K562 (cell line): ENCODE measurements around the gene ZCCHC14.

Experiments
- CBFA2T3 ChIP-seq: fragments of 450-650 bp; IDR thresholded peaks from 2 replicates; pipeline ENCODE4 v1.6.1; 2017
- EP300 ChIP-seq: IDR thresholded peaks from 2 replicates; pipeline ENCODE4 v1.6.1; 2012; ENCODE audit warnings: low read length, improper control_type of control experiment
- EZH2 ChIP-seq: IDR thresholded peaks from 2 replicates; pipeline ENCODE4 v1.6.1; 2012; ENCODE audit warnings: low read depth, mild to moderate bottlenecking, inconsistent platforms, low read length, borderline replicate concordance
- MYNN ChIP-seq, 2 experiments: sonication (generic); formaldehyde crosslinking in 1 of 2; IDR thresholded peaks; 2 replicates each; pipeline versions ENCODE4 v1.5.0 to v1.6.1; 2016 to 2020; ENCODE audit warnings: antibody characterized with exemption in 1 of 2, missing genetic modification reagents in 1 of 2
- NFYB ChIP-seq: IDR thresholded peaks from 2 replicates; pipeline ENCODE4 v1.6.1; 2011; ENCODE audit warnings: mild to moderate bottlenecking, moderate library complexity; ENCODE audit not compliant: insufficient read length; ENCODE audit errors: extremely low read depth
- POLR2A ChIP-seq: fragments of 450-650 bp; conservative IDR thresholded peaks from 2 replicates; pipeline ENCODE4 v1.6.1; 2016
- RBM22 ChIP-seq: fragments of 200-400 bp; formaldehyde crosslinking; IDR thresholded peaks from 2 replicates; pipeline ENCODE4 v1.6.1; 2018; ENCODE audit warnings: low read length, low read depth; ENCODE audit not compliant: poor library complexity, severe bottlenecking
- ZBTB1 ChIP-seq: sonication (generic); formaldehyde crosslinking; IDR thresholded peaks from 2 replicates; pipeline ENCODE4 v1.8.1; 2023; ENCODE audit warnings: missing genetic modification reagents, low read depth, mild to moderate bottlenecking, borderline replicate concordance
- ZNF140 ChIP-seq: fragments of 250-450 bp; sonication (Bioruptor Pico); IDR thresholded peaks from 2 replicates; pipeline ENCODE4 v1.8.0; 2021; ENCODE audit warnings: moderate library complexity, mild to moderate bottlenecking, inconsistent platforms
- TF ChIP-seq, protein P1 (sequence below), 3 experiments: IDR thresholded peaks in 2 of 3; conservative IDR thresholded peaks in 1 of 3; 2 replicates each; pipeline ENCODE4 v1.5.1; 2011 to 2012; ENCODE audit warnings: low read length in 3 of 3, mild to moderate bottlenecking in 3 of 3, control low read depth in 2 of 3, improper control_type of control experiment in 1 of 3, inconsistent platforms in 1 of 3, low read depth in 1 of 3, mixed read lengths in 1 of 3, moderate library complexity in 1 of 3; ENCODE audit not compliant: insufficient read depth in 2 of 3
- TF ChIP-seq, protein P2 (sequence below), 2 experiments: fragments of 450-650 bp; formaldehyde crosslinking in 1 of 2; IDR thresholded peaks; 2 replicates each; pipeline versions ENCODE4 v1.4.0 to v1.6.1; 2014 to 2020; ENCODE audit warnings: mild to moderate bottlenecking in 2 of 2, borderline replicate concordance in 1 of 2, low read depth in 1 of 2
- TF ChIP-seq, protein P3 (sequence below): sonication (generic); formaldehyde crosslinking; IDR thresholded peaks from 2 replicates; pipeline ENCODE4 v1.8.0; 2022; ENCODE audit warnings: mild to moderate bottlenecking, missing genetic modification reagents
- TF ChIP-seq, protein P4 (sequence below), 2 experiments: fragments of 200-800 bp in 1 of 2; sonication (Bioruptor generic) in 1 of 2; sonication (generic) in 1 of 2; formaldehyde crosslinking in 1 of 2; IDR thresholded peaks in 1 of 2; conservative IDR thresholded peaks in 1 of 2; 2 replicates each; pipeline versions ENCODE4 v1.5.0 to v1.6.1; 2016 to 2020; ENCODE audit warnings: missing compliant biosample characterization in 1 of 2, missing genetic modification characterization in 1 of 2, missing genetic modification reagents in 1 of 2

DNA sequence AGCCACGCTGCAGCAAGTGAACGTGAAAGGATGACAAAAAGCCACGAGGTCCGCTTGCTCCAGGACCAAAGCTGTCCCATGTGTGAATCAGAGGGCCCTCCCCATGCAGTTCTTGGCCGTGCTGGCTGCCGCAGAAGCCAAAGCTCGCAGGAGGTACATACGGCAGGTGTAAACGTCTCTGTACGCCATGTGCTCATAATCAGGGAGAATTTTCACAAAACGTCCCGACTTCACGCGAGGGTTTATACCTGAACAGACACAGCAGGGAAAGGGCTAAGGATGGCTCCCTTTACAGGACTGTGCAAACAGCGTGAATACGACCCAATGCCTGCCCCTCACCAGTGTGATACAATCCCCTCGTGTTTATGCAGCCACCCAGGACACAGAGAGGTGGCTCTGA lies 134.6 kb downstream of the ZCCHC14 start:
- no peak for TF ChIP-seq ZBTB1 (CRISPR knock-in tag)
- no peak for TF ChIP-seq EP300
- no peak for TF ChIP-seq NFYB
- TF ChIP-seq, protein P1, sequence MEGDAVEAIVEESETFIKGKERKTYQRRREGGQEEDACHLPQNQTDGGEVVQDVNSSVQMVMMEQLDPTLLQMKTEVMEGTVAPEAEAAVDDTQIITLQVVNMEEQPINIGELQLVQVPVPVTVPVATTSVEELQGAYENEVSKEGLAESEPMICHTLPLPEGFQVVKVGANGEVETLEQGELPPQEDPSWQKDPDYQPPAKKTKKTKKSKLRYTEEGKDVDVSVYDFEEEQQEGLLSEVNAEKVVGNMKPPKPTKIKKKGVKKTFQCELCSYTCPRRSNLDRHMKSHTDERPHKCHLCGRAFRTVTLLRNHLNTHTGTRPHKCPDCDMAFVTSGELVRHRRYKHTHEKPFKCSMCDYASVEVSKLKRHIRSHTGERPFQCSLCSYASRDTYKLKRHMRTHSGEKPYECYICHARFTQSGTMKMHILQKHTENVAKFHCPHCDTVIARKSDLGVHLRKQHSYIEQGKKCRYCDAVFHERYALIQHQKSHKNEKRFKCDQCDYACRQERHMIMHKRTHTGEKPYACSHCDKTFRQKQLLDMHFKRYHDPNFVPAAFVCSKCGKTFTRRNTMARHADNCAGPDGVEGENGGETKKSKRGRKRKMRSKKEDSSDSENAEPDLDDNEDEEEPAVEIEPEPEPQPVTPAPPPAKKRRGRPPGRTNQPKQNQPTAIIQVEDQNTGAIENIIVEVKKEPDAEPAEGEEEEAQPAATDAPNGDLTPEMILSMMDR (IDR thresholded peaks at IDR 0.05 in 2 of 3, conservative IDR thresholded peaks at IDR 0.05 in 1 of 3; ENCODE audit: insufficient read depth in 2 of 3, low read depth in 1 of 3, low read length in 3 of 3) = no peak
- no peak for TF ChIP-seq ZNF140
- TF ChIP-seq EZH2 = no peak
- TF ChIP-seq, protein P2, sequence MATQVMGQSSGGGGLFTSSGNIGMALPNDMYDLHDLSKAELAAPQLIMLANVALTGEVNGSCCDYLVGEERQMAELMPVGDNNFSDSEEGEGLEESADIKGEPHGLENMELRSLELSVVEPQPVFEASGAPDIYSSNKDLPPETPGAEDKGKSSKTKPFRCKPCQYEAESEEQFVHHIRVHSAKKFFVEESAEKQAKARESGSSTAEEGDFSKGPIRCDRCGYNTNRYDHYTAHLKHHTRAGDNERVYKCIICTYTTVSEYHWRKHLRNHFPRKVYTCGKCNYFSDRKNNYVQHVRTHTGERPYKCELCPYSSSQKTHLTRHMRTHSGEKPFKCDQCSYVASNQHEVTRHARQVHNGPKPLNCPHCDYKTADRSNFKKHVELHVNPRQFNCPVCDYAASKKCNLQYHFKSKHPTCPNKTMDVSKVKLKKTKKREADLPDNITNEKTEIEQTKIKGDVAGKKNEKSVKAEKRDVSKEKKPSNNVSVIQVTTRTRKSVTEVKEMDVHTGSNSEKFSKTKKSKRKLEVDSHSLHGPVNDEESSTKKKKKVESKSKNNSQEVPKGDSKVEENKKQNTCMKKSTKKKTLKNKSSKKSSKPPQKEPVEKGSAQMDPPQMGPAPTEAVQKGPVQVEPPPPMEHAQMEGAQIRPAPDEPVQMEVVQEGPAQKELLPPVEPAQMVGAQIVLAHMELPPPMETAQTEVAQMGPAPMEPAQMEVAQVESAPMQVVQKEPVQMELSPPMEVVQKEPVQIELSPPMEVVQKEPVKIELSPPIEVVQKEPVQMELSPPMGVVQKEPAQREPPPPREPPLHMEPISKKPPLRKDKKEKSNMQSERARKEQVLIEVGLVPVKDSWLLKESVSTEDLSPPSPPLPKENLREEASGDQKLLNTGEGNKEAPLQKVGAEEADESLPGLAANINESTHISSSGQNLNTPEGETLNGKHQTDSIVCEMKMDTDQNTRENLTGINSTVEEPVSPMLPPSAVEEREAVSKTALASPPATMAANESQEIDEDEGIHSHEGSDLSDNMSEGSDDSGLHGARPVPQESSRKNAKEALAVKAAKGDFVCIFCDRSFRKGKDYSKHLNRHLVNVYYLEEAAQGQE (IDR thresholded peaks at IDR 0.05; ENCODE audit: borderline replicate concordance) = no peak
- TF ChIP-seq, protein P2 (CRISPR knock-in tag; IDR thresholded peaks at IDR 0.05; ENCODE audit: low read depth) = no peak
- TF ChIP-seq, protein P3, sequence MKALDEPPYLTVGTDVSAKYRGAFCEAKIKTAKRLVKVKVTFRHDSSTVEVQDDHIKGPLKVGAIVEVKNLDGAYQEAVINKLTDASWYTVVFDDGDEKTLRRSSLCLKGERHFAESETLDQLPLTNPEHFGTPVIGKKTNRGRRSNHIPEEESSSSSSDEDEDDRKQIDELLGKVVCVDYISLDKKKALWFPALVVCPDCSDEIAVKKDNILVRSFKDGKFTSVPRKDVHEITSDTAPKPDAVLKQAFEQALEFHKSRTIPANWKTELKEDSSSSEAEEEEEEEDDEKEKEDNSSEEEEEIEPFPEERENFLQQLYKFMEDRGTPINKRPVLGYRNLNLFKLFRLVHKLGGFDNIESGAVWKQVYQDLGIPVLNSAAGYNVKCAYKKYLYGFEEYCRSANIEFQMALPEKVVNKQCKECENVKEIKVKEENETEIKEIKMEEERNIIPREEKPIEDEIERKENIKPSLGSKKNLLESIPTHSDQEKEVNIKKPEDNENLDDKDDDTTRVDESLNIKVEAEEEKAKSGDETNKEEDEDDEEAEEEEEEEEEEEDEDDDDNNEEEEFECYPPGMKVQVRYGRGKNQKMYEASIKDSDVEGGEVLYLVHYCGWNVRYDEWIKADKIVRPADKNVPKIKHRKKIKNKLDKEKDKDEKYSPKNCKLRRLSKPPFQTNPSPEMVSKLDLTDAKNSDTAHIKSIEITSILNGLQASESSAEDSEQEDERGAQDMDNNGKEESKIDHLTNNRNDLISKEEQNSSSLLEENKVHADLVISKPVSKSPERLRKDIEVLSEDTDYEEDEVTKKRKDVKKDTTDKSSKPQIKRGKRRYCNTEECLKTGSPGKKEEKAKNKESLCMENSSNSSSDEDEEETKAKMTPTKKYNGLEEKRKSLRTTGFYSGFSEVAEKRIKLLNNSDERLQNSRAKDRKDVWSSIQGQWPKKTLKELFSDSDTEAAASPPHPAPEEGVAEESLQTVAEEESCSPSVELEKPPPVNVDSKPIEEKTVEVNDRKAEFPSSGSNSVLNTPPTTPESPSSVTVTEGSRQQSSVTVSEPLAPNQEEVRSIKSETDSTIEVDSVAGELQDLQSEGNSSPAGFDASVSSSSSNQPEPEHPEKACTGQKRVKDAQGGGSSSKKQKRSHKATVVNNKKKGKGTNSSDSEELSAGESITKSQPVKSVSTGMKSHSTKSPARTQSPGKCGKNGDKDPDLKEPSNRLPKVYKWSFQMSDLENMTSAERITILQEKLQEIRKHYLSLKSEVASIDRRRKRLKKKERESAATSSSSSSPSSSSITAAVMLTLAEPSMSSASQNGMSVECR (CRISPR knock-in tag) = no peak
- TF ChIP-seq, protein P4, sequence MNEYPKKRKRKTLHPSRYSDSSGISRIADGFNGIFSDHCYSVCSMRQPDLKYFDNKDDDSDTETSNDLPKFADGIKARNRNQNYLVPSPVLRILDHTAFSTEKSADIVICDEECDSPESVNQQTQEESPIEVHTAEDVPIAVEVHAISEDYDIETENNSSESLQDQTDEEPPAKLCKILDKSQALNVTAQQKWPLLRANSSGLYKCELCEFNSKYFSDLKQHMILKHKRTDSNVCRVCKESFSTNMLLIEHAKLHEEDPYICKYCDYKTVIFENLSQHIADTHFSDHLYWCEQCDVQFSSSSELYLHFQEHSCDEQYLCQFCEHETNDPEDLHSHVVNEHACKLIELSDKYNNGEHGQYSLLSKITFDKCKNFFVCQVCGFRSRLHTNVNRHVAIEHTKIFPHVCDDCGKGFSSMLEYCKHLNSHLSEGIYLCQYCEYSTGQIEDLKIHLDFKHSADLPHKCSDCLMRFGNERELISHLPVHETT (CRISPR knock-in tag; conservative IDR thresholded peaks at IDR 0.05 in 1 of 2, IDR thresholded peaks at IDR 0.05 in 1 of 2) = no peak
- TF ChIP-seq MYNN (IDR thresholded peaks at IDR 0.05) = no peak
- TF ChIP-seq MYNN (CRISPR knock-in tag; IDR thresholded peaks at IDR 0.05) = no peak
- TF ChIP-seq RBM22 = no peak
- no peak for TF ChIP-seq CBFA2T3
- no peak for TF ChIP-seq POLR2A
